Measurements from ENCODE around the gene SLMAP.

Gene SLMAP

DNA sequence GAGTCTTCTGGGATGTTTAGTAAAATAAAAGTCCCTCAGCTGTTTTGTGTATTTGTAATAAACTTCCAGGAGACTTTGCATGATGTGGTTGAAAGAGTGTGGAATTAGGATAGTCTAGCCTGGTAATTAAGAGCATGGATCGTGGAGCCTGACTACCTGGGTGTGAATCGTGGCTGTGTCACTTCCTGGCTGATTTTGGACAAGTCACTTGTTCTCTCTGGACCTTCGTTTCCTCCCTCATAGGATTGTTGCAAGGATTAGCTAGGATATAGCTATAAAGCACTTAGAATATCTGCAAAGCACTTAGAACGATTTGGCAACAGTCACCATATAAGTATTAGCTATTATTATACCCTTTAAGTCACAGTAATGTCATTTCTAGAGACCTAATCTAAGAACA lies 40.2 kb downstream of the SLMAP start:
- no peaks in the 10 kb centered on the region for H3K27me3 ChIP-seq (ENCODE audit: insufficient read depth, low read length)
- H4K8ac ChIP-seq (ENCODE audit: low read depth, low read length), result no peak overlapping the region

GRCh38 chr3:57797701-57798487 lies 41.8 kb downstream of the SLMAP start:
- Histone ChIP-seq H3K23ac (ENCODE audit: low read length) (no peak overlapping the region), H3K4ac (ENCODE audit: low read depth, low read length) (no peak overlapping the region), H4K8ac (ENCODE audit: low read depth, low read length) (no peak overlapping the region), H3K27ac (ENCODE audit: low read depth, low read length) (no peak overlapping the region), H4K91ac (ENCODE audit: low read depth, low read length) (no peak overlapping the region), H3K18ac (ENCODE audit: low read length) (no peak overlapping the region), H2BK12ac (ENCODE audit: low read length) (no peak overlapping the region), H3K9me3 (ENCODE audit: insufficient read depth, low read depth, low read length) (no peaks in the 10 kb centered on the region), H3K79me1 (ENCODE audit: low read length) (no peaks in the 10 kb centered on the region), H3K4me1 (ENCODE audit: control insufficient read depth in 1 of 2, insufficient read depth in 2 of 2, low read length in 2 of 2) (no peaks in the 10 kb centered on the region), H3K4me3 (ENCODE audit: low read depth, low read length) (no peak overlapping the region), H4K12ac (ENCODE audit: low read depth, low read length) (no peak overlapping the region), H2BK5ac (ENCODE audit: low read depth, low read length, poor library complexity) (no peak overlapping the region), H2AFZ (ENCODE audit: insufficient read depth, low read length, poor library complexity) (no peak overlapping the region), H3K79me2 (ENCODE audit: control insufficient read depth, insufficient read depth, low read length, poor library complexity) (no peaks in the 10 kb centered on the region), H3K9ac (ENCODE audit: low read length) (no peak overlapping the region), H3K27me3 (ENCODE audit: insufficient read depth, low read length) (no peaks in the 10 kb centered on the region), H3K4me2 (ENCODE audit: low read length) (no peak overlapping the region), H2AK5ac (ENCODE audit: low read length) (no peak overlapping the region), H2BK120ac (ENCODE audit: insufficient read depth, low read length, poor library complexity) (no peak overlapping the region), H3K36me3 (ENCODE audit: control insufficient read depth in 1 of 2, insufficient read depth in 2 of 2, low read length in 2 of 2) (peaks cover 0 to 1% of the 10 kb centered on the region in 2 experiments), H3K14ac (ENCODE audit: low read length) (no peak overlapping the region)
- no peak for DNase-seq
- WGBS (ENCODE audit: extremely low coverage, insufficient coverage, insufficient read length), result no CpG with 5 or more reads among the region's 3 CpGs

More for the DNA sequence above, 40.2 kb downstream of the SLMAP start:
- Histone ChIP-seq H3K4me2 (ENCODE audit: low read length) (no peak overlapping the region), H2BK120ac (ENCODE audit: insufficient read depth, low read length, poor library complexity) (no peak overlapping the region), H2AFZ (ENCODE audit: insufficient read depth, low read length, poor library complexity) (no peak overlapping the region), H2BK5ac (ENCODE audit: low read depth, low read length, poor library complexity) (no peak overlapping the region), H3K4me1 (ENCODE audit: control insufficient read depth in 1 of 2, insufficient read depth in 2 of 2, low read length in 2 of 2) (no peaks in the 10 kb centered on the region), H2BK12ac (ENCODE audit: low read length) (no peak overlapping the region), H2AK5ac (ENCODE audit: low read length) (no peak overlapping the region), H3K79me1 (ENCODE audit: low read length) (no peaks in the 10 kb centered on the region), H3K4me3 (ENCODE audit: low read depth, low read length) (no peak overlapping the region), H3K36me3 (ENCODE audit: control insufficient read depth in 1 of 2, insufficient read depth in 2 of 2, low read length in 2 of 2) (peaks cover 0 to 1% of the 10 kb centered on the region in 2 experiments), H3K18ac (ENCODE audit: low read length) (no peak overlapping the region), H3K27ac (ENCODE audit: low read depth, low read length) (no peak overlapping the region), H4K12ac (ENCODE audit: low read depth, low read length) (no peak overlapping the region), H3K14ac (ENCODE audit: low read length) (no peak overlapping the region), H3K9me3 (ENCODE audit: insufficient read depth, low read depth, low read length) (no peaks in the 10 kb centered on the region), H4K91ac (ENCODE audit: low read depth, low read length) (no peak overlapping the region), H3K23ac (ENCODE audit: low read length) (no peak overlapping the region), H3K79me2 (ENCODE audit: control insufficient read depth, insufficient read depth, low read length, poor library complexity) (no peaks in the 10 kb centered on the region), H3K4ac (ENCODE audit: low read depth, low read length) (no peak overlapping the region), H3K9ac (ENCODE audit: low read length) (no peak overlapping the region)
- DNase-seq, result no peak
- WGBS (ENCODE audit: extremely low coverage, insufficient coverage, insufficient read length), result no CpG with 5 or more reads among the region's 4 CpGs

GRCh38 chr3:57803647-57804081 lies 47.6 kb downstream of the SLMAP start:
- no peak overlapping the region for H3K9ac ChIP-seq (ENCODE audit: low read length)
- H3K79me1 ChIP-seq (ENCODE audit: low read length), result no peaks in the 10 kb centered on the region
- no peak overlapping the region for H2BK12ac ChIP-seq (ENCODE audit: low read length)
- H3K18ac ChIP-seq (ENCODE audit: low read length), result no peak overlapping the region
- no peaks in the 10 kb centered on the region for H3K79me2 ChIP-seq (ENCODE audit: control insufficient read depth, insufficient read depth, low read length, poor library complexity)
- H3K4me2 ChIP-seq (ENCODE audit: low read length), result no peak overlapping the region
- H3K9me3 ChIP-seq (ENCODE audit: insufficient read depth, low read depth, low read length), result no peaks in the 10 kb centered on the region
- H3K27me3 ChIP-seq (ENCODE audit: insufficient read depth, low read length), result no peaks in the 10 kb centered on the region
- DNase-seq, result peak in 1 of 2 donors; percentile 22
- no peaks in the 10 kb centered on the region for H3K36me3 ChIP-seq (ENCODE audit: control insufficient read depth in 1 of 2, insufficient read depth in 2 of 2, low read length in 2 of 2)
- no peak overlapping the region for H2AFZ ChIP-seq (ENCODE audit: insufficient read depth, low read length, poor library complexity)
- H4K8ac ChIP-seq (ENCODE audit: low read depth, low read length), result no peak overlapping the region
- no peak overlapping the region for H3K14ac ChIP-seq (ENCODE audit: low read length)
- H2AK5ac ChIP-seq (ENCODE audit: low read length), result no peak overlapping the region
- H2BK5ac ChIP-seq (ENCODE audit: low read depth, low read length, poor library complexity), result no peak overlapping the region
- H3K23ac ChIP-seq (ENCODE audit: low read length), result no peak overlapping the region
- H3K4ac ChIP-seq (ENCODE audit: low read depth, low read length), result no peak overlapping the region
- no peak overlapping the region for H3K27ac ChIP-seq (ENCODE audit: low read depth, low read length)
- H3K4me3 ChIP-seq (ENCODE audit: low read depth, low read length), result no peak overlapping the region
- no peak overlapping the region for H4K91ac ChIP-seq (ENCODE audit: low read depth, low read length)
- H3K4me1 ChIP-seq (ENCODE audit: control insufficient read depth in 1 of 2, insufficient read depth in 2 of 2, low read length in 2 of 2), result no peaks in the 10 kb centered on the region
- no peak overlapping the region for H2BK120ac ChIP-seq (ENCODE audit: insufficient read depth, low read length, poor library complexity)
- whole genome bisulfite sequencing (ENCODE audit: extremely low coverage, insufficient coverage, insufficient read length), result no CpG with 5 or more reads among the region's 3 CpGs
- no peak overlapping the region for H4K12ac ChIP-seq (ENCODE audit: low read depth, low read length)

GRCh38 chr3:57805266-57805665 lies 49.2 kb downstream of the SLMAP start:
- no peak overlapping the region for H3K4me2 ChIP-seq (ENCODE audit: low read length)
- H2AK5ac ChIP-seq (ENCODE audit: low read length), result no peak overlapping the region
- H3K4me3 ChIP-seq (ENCODE audit: low read depth, low read length), result no peak overlapping the region
- H3K14ac ChIP-seq (ENCODE audit: low read length), result no peak overlapping the region
- no peak overlapping the region for H3K9ac ChIP-seq (ENCODE audit: low read length)
- no peaks in the 10 kb centered on the region for H3K79me2 ChIP-seq (ENCODE audit: control insufficient read depth, insufficient read depth, low read length, poor library complexity)
- no CpG with 5 or more reads among the region's 1 CpG for WGBS (ENCODE audit: extremely low coverage, insufficient coverage, insufficient read length)
- no peaks in the 10 kb centered on the region for H3K27me3 ChIP-seq (ENCODE audit: insufficient read depth, low read length)
- no peak overlapping the region for H2BK5ac ChIP-seq (ENCODE audit: low read depth, low read length, poor library complexity)
- no peak overlapping the region for H2AFZ ChIP-seq (ENCODE audit: insufficient read depth, low read length, poor library complexity)
- H3K36me3 ChIP-seq (ENCODE audit: control insufficient read depth in 1 of 2, insufficient read depth in 2 of 2, low read length in 2 of 2), result no peaks in the 10 kb centered on the region
- no peak overlapping the region for H3K23ac ChIP-seq (ENCODE audit: low read length)
- no peak overlapping the region for H4K12ac ChIP-seq (ENCODE audit: low read depth, low read length)
- no peaks in the 10 kb centered on the region for H3K9me3 ChIP-seq (ENCODE audit: insufficient read depth, low read depth, low read length)
- DNase-seq, result peak in 1 of 2 donors; percentile 25
- H4K8ac ChIP-seq (ENCODE audit: low read depth, low read length), result no peak overlapping the region
- H2BK120ac ChIP-seq (ENCODE audit: insufficient read depth, low read length, poor library complexity), result no peak overlapping the region
- no peaks in the 10 kb centered on the region for H3K4me1 ChIP-seq (ENCODE audit: control insufficient read depth in 1 of 2, insufficient read depth in 2 of 2, low read length in 2 of 2)
- no peak overlapping the region for H3K18ac ChIP-seq (ENCODE audit: low read length)
- no peak overlapping the region for H4K91ac ChIP-seq (ENCODE audit: low read depth, low read length)
- H3K4ac ChIP-seq (ENCODE audit: low read depth, low read length), result no peak overlapping the region
- no peak overlapping the region for H3K27ac ChIP-seq (ENCODE audit: low read depth, low read length)
- H3K79me1 ChIP-seq (ENCODE audit: low read length), result no peaks in the 10 kb centered on the region
- no peak overlapping the region for H2BK12ac ChIP-seq (ENCODE audit: low read length)
